Measurements from ENCODE around the gene GNAQ.

DNA sequence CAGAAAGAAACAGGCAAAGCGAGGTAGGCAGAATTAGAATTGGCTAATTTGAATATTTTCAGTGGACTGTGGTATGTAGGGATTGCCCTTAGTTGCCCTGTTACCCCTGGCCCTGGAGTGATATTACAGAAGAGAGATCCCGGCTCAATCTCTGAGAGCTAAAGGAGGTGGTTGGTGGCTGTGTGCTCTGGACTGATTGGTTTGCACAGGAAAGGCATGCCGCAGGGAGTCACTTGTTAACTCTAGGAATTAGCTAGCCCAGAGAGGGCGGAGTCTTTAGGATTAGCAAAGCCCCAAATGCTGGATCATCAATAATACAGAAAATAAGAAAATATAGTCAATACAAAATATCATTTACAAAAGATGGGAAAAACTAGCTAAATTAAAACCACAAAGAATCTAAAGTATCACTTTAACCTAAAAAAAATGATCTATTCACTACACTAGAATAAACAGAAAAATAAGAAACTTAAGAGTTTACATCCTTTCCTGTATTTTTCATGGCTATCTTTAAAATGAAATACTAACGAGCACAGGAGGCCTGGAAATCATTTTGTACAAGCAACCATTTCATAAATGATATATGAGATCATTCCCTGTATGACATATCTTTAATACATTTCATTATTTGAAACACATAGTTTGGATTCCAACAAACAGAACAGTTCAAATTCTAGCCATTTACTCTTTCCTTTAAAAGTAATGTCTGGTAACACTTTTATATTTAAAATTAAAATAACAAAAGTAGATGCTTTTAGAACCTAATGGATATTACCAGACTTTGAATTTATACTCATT, 71.1 kb downstream of the GNAQ start:
- TF ChIP-seq, protein P1, sequence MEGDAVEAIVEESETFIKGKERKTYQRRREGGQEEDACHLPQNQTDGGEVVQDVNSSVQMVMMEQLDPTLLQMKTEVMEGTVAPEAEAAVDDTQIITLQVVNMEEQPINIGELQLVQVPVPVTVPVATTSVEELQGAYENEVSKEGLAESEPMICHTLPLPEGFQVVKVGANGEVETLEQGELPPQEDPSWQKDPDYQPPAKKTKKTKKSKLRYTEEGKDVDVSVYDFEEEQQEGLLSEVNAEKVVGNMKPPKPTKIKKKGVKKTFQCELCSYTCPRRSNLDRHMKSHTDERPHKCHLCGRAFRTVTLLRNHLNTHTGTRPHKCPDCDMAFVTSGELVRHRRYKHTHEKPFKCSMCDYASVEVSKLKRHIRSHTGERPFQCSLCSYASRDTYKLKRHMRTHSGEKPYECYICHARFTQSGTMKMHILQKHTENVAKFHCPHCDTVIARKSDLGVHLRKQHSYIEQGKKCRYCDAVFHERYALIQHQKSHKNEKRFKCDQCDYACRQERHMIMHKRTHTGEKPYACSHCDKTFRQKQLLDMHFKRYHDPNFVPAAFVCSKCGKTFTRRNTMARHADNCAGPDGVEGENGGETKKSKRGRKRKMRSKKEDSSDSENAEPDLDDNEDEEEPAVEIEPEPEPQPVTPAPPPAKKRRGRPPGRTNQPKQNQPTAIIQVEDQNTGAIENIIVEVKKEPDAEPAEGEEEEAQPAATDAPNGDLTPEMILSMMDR (IDR thresholded peaks at IDR 0.05 in 2 of 3, conservative IDR thresholded peaks at IDR 0.05 in 1 of 3; ENCODE audit: borderline replicate concordance in 1 of 3, insufficient read depth in 1 of 3, low read depth in 2 of 3, low read length in 2 of 3): no peak
- no peak for TF ChIP-seq POLR2A (IDR thresholded peaks at IDR 0.05; ENCODE audit: borderline replicate concordance, extremely low read depth, insufficient read depth, insufficient read length)
- TF ChIP-seq SP1 (IDR thresholded peaks at IDR 0.05; ENCODE audit: low read depth): no peak
- TF ChIP-seq, protein P2, sequence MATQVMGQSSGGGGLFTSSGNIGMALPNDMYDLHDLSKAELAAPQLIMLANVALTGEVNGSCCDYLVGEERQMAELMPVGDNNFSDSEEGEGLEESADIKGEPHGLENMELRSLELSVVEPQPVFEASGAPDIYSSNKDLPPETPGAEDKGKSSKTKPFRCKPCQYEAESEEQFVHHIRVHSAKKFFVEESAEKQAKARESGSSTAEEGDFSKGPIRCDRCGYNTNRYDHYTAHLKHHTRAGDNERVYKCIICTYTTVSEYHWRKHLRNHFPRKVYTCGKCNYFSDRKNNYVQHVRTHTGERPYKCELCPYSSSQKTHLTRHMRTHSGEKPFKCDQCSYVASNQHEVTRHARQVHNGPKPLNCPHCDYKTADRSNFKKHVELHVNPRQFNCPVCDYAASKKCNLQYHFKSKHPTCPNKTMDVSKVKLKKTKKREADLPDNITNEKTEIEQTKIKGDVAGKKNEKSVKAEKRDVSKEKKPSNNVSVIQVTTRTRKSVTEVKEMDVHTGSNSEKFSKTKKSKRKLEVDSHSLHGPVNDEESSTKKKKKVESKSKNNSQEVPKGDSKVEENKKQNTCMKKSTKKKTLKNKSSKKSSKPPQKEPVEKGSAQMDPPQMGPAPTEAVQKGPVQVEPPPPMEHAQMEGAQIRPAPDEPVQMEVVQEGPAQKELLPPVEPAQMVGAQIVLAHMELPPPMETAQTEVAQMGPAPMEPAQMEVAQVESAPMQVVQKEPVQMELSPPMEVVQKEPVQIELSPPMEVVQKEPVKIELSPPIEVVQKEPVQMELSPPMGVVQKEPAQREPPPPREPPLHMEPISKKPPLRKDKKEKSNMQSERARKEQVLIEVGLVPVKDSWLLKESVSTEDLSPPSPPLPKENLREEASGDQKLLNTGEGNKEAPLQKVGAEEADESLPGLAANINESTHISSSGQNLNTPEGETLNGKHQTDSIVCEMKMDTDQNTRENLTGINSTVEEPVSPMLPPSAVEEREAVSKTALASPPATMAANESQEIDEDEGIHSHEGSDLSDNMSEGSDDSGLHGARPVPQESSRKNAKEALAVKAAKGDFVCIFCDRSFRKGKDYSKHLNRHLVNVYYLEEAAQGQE (IDR thresholded peaks at IDR 0.05; ENCODE audit: low read depth): no peak
- TF ChIP-seq EZH2 (IDR thresholded peaks at IDR 0.05): no peak
- no peak for TF ChIP-seq YY1 (IDR thresholded peaks at IDR 0.05; ENCODE audit: extremely low read depth, insufficient replicate concordance, low read depth, low read length)
- TF ChIP-seq RAD21 (IDR thresholded peaks at IDR 0.05; ENCODE audit: low read depth): no peak
- no peak for TF ChIP-seq ZNF274 (IDR thresholded peaks at IDR 0.05; ENCODE audit: low read depth, low read length)
- no peak for TF ChIP-seq SIN3A (IDR thresholded peaks at IDR 0.05; ENCODE audit: low read depth)
- no peak for TF ChIP-seq EGR1 (IDR thresholded peaks at IDR 0.05; ENCODE audit: low read depth)
- TF ChIP-seq ELF1 (IDR thresholded peaks at IDR 0.05; ENCODE audit: borderline replicate concordance, low read depth): no peak
- no peak for TF ChIP-seq EZH2phosphoT487 (IDR thresholded peaks at IDR 0.05; ENCODE audit: borderline replicate concordance)
